Measurements from ENCODE around the gene PARL.

- TF ChIP-seq TAF1 (IDR thresholded peaks at IDR 0.05; ENCODE audit: low read depth, low read length) (no peak), POLR2A (IDR thresholded peaks at IDR 0.05; ENCODE audit: low read depth, low read length) (no peak), POU2F2 (IDR thresholded peaks at IDR 0.05; ENCODE audit: low read depth, low read length) (no peak), POLR2AphosphoS5 (IDR thresholded peaks at IDR 0.05; ENCODE audit: low read depth, low read length) (no peak)
These were observed 28.9 kb upstream of the PARL start for GRCh38 chr3:183913580-183913920.
